Calu3 (cell line): ENCODE data around the gene GATAD2B. TPM values are rescaled to one million over a fixed set of nuclear protein-coding genes. Genes with fewer than 3 reads are reported as not detected.
A peak's percentile ranks its signal among the peaks of the same experiment; 100 is the strongest.

Source experiments
- BruUV-seq: library from RNA; stranded (reverse); fragments of 400-500 nt; replicated peaks from 2 replicates; lab custom pipeline; 2021; lab: Mats Ljungman, UMichigan
- CTCF ChIA-PET: fragments of 300-600 bp; sonication (Branson Sonifier 250); formaldehyde crosslinking; loops from one replicate; lab custom pipeline; 2022; ENCODE audit warnings: antibody characterized with exemption; lab: Charles Lee
- DNase-seq: peaks from one replicate; pipeline ENCODE4 v3.0.0; 2022
- H3K27ac Mint-ChIP-seq: one replicate; pipeline ENCODE4 v1.8.0; 2022; ENCODE audit warnings: mixed read lengths; ENCODE audit not compliant: unreplicated experiment
- H3K27me3 Mint-ChIP-seq: one replicate; pipeline ENCODE4 v1.8.0; 2022; ENCODE audit warnings: mixed read lengths; ENCODE audit not compliant: unreplicated experiment
- H3K36me3 Mint-ChIP-seq: one replicate; pipeline ENCODE4 v1.8.0; 2022; ENCODE audit warnings: mild to moderate bottlenecking, moderate library complexity, mixed read lengths; ENCODE audit not compliant: insufficient read depth, unreplicated experiment
- H3K4me1 Mint-ChIP-seq: one replicate; pipeline ENCODE4 v1.8.0; 2022; ENCODE audit warnings: mild to moderate bottlenecking, low read depth, mixed read lengths; ENCODE audit not compliant: unreplicated experiment
- H3K4me3 Mint-ChIP-seq: one replicate; pipeline ENCODE4 v1.8.0; 2022; ENCODE audit warnings: mild to moderate bottlenecking, low read depth, moderate library complexity, mixed read lengths; ENCODE audit not compliant: unreplicated experiment
- H3K9me3 Mint-ChIP-seq: one replicate; pipeline ENCODE4 v1.8.0; 2022; ENCODE audit warnings: low read depth, mixed read lengths; ENCODE audit not compliant: unreplicated experiment
- CTCF ChIP-seq: fragments of 200-600 bp; IDR thresholded peaks from one replicate; pipeline ENCODE4 v1.8.0; 2022; ENCODE audit warnings: antibody characterized with exemption; ENCODE audit not compliant: unreplicated experiment
- intact Hi-C: fragments of 100-400 bp; cut with micrococcal nuclease; formaldehyde crosslinking; loops from one replicate; pipeline ENCODE4 v1.10.0; 2022; ENCODE audit not compliant: unreplicated experiment
- total RNA-seq: library from RNA; stranded (reverse); gene quantifications from 2 replicates; pipeline ENCODE4 v1.2.3, GENCODE V29; 2022

The GATAD2B gene
- total RNA-seq, 1 experiment from 2014 or later: 62.5 TPM

- peak; percentile 41 for DNase-seq
- peak overlapping the region; percentile 79 for H3K4me3 Mint-ChIP-seq
- intact Hi-C loops: no loop called here
- peaks cover 42% of the 10 kb centered on the region for H3K4me1 Mint-ChIP-seq
- H3K36me3 Mint-ChIP-seq: peaks cover 75% of the 10 kb centered on the region
- no peaks in the 10 kb centered on the region for H3K9me3 Mint-ChIP-seq
- CTCF ChIA-PET: interaction anchor here (0.7 to 2.3 kb wide), 5 partner anchors 9 to 165 kb away, joined by 3 to 9 read pairs (median 5); partner anchors contain the start of genes DENND4B and RPS27
- BruUV-seq: no TSS peak
- H3K27me3 Mint-ChIP-seq: no peaks in the 10 kb centered on the region
- TF ChIP-seq CTCF: no peak
- peak overlapping the region; percentile 79 for H3K27ac Mint-ChIP-seq
Observed at GRCh38 chr1:153962088-153963029, 39.6 kb upstream of the GATAD2B start.

GRCh38 chr1:153961421-153961820 lies 38.6 kb upstream of the GATAD2B start:
- TF ChIP-seq CTCF: no peak
- intact Hi-C loops: no loop called here
- Mint-ChIP-seq H3K4me1 (peaks cover 50% of the 10 kb centered on the region), H3K27me3 (no peaks in the 10 kb centered on the region), H3K27ac (no peak overlapping the region), H3K4me3 (peak overlapping the region; percentile 79), H3K36me3 (peaks cover 67% of the 10 kb centered on the region), H3K9me3 (no peaks in the 10 kb centered on the region)
- CTCF ChIA-PET: no interaction called here
- no peak for DNase-seq
- BruUV-seq: no TSS peak

- Mint-ChIP-seq H3K27ac (no peak overlapping the region), H3K4me1 (peaks cover 41% of the 10 kb centered on the region), H3K27me3 (no peaks in the 10 kb centered on the region), H3K4me3 (no peak overlapping the region), H3K9me3 (no peaks in the 10 kb centered on the region), H3K36me3 (peaks cover 59% of the 10 kb centered on the region)
- no TSS peak for BruUV-seq
- DNase-seq: no peak
- intact Hi-C loops: no loop called here
- CTCF ChIA-PET: no interaction called here
- TF ChIP-seq CTCF: no peak
Observed at GRCh38 chr1:153960206-153960605, 37.4 kb upstream of the GATAD2B start.

- CTCF ChIA-PET: interaction anchor here (1.0 to 3.2 kb wide), 2 partner anchors 8 to 18 kb away, joined by 3 to 16 read pairs; partner anchors contain the start of genes CREB3L4 and JTB
- no peaks in the 10 kb centered on the region for H3K27me3 Mint-ChIP-seq
- intact Hi-C loops: no loop called here
- peaks cover 55% of the 10 kb centered on the region for H3K36me3 Mint-ChIP-seq
- BruUV-seq: TSS peak; percentile 0
- H3K4me1 Mint-ChIP-seq: peaks cover 39% of the 10 kb centered on the region
- no peak overlapping the region for H3K27ac Mint-ChIP-seq
- DNase-seq: no peak
- no peak overlapping the region for H3K4me3 Mint-ChIP-seq
- no peak for TF ChIP-seq CTCF
- H3K9me3 Mint-ChIP-seq: no peaks in the 10 kb centered on the region
Observed at GRCh38 chr1:153959454-153959853, 36.7 kb upstream of the GATAD2B start.
